Measurements from ENCODE around the gene ANKS1B. TPM values are rescaled to one million over a fixed set of nuclear protein-coding genes. Genes with fewer than 3 reads are reported as not detected.

ANKS1B gene
- total and polyA plus RNA-seq, 2 of the 4 experiments (the other 2 are of a cell fraction), result 0.17 to 0.18 TPM

DNA sequence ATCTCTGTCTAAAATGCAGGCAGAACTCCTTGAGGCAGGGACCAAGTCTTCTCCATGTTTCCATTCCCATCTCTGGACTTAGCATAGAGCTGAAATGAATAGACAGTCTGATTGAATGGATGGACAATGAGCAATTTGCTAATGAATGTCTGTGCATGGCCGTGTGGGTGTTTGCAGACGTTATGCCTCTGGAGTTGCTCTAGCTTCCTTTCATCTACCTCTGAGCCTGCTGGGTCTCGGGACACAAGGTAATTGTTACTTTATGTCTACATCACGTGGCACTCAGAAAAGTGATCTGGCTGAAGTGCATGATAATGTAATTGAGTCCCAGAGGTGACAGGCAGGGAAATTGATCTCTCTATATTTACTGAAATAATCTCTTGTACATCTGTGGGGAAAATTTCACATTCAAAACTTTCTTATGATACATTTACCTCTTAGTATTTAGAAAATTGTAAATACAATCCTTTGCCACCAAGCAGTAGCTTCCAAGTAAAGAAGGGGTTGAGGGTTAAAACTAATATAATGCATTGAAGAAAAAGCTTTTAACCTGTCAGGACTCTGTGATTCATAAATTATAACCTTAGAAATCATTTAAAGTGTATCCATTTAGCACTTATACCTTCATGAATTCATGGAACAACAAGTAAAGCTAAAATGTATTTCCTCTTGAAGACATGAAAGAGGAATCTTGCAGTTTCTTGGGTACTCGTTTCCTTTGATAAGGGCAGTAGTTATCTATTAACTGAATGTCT is 915.6 kb downstream of the ANKS1B start:
- Histone ChIP-seq H4K5ac (ENCODE audit: low read depth, low read length) (no peak overlapping the region), H2BK5ac (ENCODE audit: low read depth, low read length, poor library complexity, severe bottlenecking) (no peak overlapping the region), H3K4me1 (ENCODE audit: control insufficient read depth, insufficient read depth, low read length) (no peaks in the 10 kb centered on the region), H2AK5ac (ENCODE audit: low read depth, low read length) (no peak overlapping the region), H2AFZ (replicated peaks; ENCODE audit: low read length, poor library complexity) (no peak overlapping the region), H4K20me1 (ENCODE audit: insufficient read depth, low read length) (no peaks in the 10 kb centered on the region), H3K56ac (ENCODE audit: extremely low read depth, insufficient read depth, low read length) (no peak overlapping the region), H4K8ac (ENCODE audit: low read depth in 2 of 2, low read length in 2 of 2) (no peak overlapping the region), H3K14ac (replicated peaks; ENCODE audit: low read depth, low read length) (no peak overlapping the region), H3K36me3 (ENCODE audit: control insufficient read depth, insufficient read depth, low read length) (no peaks in the 10 kb centered on the region), H2AK9ac (replicated peaks; ENCODE audit: low read depth, low read length, poor library complexity) (no peak overlapping the region), H3K9ac (ENCODE audit: low read depth, low read length) (no peak overlapping the region), H3K4ac (ENCODE audit: low read depth, low read length) (no peak overlapping the region), H3K4me2 (ENCODE audit: low read depth, low read length) (no peak overlapping the region), H2BK120ac (ENCODE audit: low read depth, low read length) (no peak overlapping the region), H4K91ac (ENCODE audit: insufficient read depth, low read depth, low read length) (no peak overlapping the region), H3K9me1 (ENCODE audit: insufficient read depth, low read length) (no peaks in the 10 kb centered on the region), H2BK15ac (ENCODE audit: low read depth, low read length) (no peak overlapping the region), H3K23ac (ENCODE audit: low read depth, low read length) (no peak overlapping the region), H3K79me1 (ENCODE audit: low read depth in 1 of 2, low read length in 2 of 2) (no peaks in the 10 kb centered on the region), H3K18ac (ENCODE audit: low read depth, low read length) (no peak overlapping the region), H3K4me3 (ENCODE audit: insufficient read depth, low read depth, low read length) (no peak overlapping the region), H2BK20ac (ENCODE audit: low read depth, low read length) (no peak overlapping the region), H3K27ac (ENCODE audit: insufficient read depth, low read length) (no peak overlapping the region), H3K27me3 (ENCODE audit: control insufficient read depth, insufficient read depth, low read length) (no peaks in the 10 kb centered on the region), H3K9me3 (ENCODE audit: control insufficient read depth, insufficient read depth, low read length) (no peaks in the 10 kb centered on the region)
- POLR2A ChIA-PET (ENCODE audit: unreplicated experiment), result no interaction called here
- DNase-seq (no peak), ATAC-seq (ENCODE audit: low read depth) (no peak)
- WGBS, 2 experiments (ENCODE audit: extremely low coverage in 2 of 2, insufficient read length in 1 of 2), result no CpG with 5 or more reads among the region's 5 CpGs
- intact Hi-C loops (cut with micrococcal nuclease), result no loop called here
- no TSS peak for BruUV-seq (replicated peaks)
- no peak for TF ChIP-seq RAD21 (IDR thresholded peaks at IDR 0.05; ENCODE audit: low read length)
- no peak for TF ChIP-seq USF2 (IDR thresholded peaks at IDR 0.05; ENCODE audit: low read depth, low read length)
- TF ChIP-seq CEBPB (IDR thresholded peaks at IDR 0.05; ENCODE audit: low read depth, low read length), result no peak
- CTCF ChIA-PET, result no interaction called here
- in situ Hi-C loops (cut with MboI; ENCODE audit: low sequenced_read_pairs), result no loop called here
- dilution Hi-C loops (cut with HindIII; ENCODE audit: low sequenced_read_pairs, unreplicated experiment), result no loop called here

All from IMR-90 (cell line).